Astrocyte (in vitro differentiated cells and primary cell): ENCODE measurements around the gene OR6K2.

Experiments used
- EZH2 ChIP-seq: IDR thresholded peaks from 2 replicates; pipeline ENCODE4 v1.6.1; 2012; ENCODE audit warnings: mild to moderate bottlenecking, low read length, inconsistent platforms; ENCODE audit not compliant: insufficient read depth
- TF ChIP-seq, protein P1 (sequence below): IDR thresholded peaks from 2 replicates; pipeline ENCODE4 v1.5.1; 2011; ENCODE audit warnings: low read depth, mild to moderate bottlenecking, inconsistent platforms, low read length, moderate library complexity; ENCODE audit not compliant: insufficient read depth

DNA sequence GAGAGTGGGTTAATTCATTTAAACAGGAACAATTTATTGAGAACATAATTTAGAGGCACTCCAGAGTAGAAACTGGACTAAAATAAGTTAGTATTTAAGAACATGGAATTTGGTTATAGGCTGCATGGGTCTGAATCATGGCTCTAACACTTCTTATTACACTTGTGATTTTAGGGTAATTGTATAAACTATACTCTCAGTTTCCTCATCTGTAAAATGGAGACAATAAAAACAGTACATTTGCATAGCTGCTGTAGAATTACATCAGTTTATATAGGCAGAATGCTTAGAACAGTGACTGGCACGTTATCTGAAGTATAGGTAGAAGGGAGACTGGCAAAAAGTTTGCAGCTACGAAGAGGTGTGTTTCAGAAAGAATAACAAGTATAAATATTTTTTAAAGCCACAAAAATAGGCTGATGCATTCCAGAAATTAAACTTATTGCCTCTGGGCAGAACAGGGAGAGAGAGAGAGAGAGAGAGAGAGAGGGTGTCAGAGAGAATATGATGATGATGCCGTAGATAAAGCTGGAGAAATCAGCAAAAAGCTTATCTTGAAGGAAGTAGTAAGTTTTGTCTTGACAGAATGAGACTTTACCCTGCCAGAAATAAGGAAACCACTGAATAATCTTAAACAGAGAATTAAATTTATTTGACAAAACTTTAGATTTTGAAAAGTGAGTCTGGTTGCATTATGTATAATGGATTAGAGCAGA, 28.2 kb upstream of the OR6K2 start:
- TF ChIP-seq EZH2, result no peak
- TF ChIP-seq, protein P1, sequence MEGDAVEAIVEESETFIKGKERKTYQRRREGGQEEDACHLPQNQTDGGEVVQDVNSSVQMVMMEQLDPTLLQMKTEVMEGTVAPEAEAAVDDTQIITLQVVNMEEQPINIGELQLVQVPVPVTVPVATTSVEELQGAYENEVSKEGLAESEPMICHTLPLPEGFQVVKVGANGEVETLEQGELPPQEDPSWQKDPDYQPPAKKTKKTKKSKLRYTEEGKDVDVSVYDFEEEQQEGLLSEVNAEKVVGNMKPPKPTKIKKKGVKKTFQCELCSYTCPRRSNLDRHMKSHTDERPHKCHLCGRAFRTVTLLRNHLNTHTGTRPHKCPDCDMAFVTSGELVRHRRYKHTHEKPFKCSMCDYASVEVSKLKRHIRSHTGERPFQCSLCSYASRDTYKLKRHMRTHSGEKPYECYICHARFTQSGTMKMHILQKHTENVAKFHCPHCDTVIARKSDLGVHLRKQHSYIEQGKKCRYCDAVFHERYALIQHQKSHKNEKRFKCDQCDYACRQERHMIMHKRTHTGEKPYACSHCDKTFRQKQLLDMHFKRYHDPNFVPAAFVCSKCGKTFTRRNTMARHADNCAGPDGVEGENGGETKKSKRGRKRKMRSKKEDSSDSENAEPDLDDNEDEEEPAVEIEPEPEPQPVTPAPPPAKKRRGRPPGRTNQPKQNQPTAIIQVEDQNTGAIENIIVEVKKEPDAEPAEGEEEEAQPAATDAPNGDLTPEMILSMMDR, result no peak
